SIG-M5 (cell line): ENCODE results near the gene SINHCAF.

Source experiments
- DNase-seq: peaks from one replicate; lab custom pipeline; 2025; lab: John Stamatoyannopoulos, UW

SINHCAF gene

GRCh38 chr12:31233061-31233730, 92.8 kb downstream of the SINHCAF start:
- DNase-seq: no peak

- no peak for DNase-seq
Observed at GRCh38 chr12:31232361-31232965, 93.5 kb downstream of the SINHCAF start.

DNA sequence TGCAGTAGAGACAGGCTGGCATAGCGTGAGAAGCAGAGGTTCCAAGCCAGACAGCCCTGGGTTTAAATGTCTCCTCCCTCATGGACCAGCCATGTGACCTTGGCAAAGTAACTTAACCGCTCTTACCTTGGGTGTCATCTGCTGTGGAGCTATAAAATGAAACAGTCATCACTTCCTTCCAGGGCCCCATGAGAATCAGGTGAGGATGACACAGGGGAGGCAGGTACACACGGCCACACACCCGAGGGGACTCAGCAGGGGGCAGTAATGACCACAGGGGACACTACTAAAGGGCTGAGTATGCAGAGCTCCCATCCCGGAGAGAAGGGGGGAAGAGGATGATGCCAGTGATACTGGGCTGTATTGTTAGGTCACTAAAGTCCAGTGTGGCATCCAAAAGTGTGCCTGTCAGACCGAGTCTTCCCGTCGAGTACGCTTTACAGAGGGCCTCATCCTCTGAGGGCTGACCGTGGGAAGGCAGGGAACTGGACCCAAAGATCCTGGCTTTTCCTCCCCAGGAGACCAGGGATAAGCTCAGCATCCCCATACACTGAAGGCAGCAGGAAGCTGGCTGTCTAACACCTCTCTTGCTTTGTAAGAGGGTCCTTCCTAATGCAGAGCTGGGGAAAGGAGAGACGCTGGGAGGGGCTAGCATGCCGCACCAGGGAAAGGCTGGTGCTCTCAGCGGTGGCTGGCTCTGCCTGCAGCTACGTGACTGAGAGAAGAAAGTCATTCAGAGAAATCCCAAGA, 94.2 kb downstream of the SINHCAF start:
- no peak for DNase-seq
